HG03575 (cell line): ENCODE results near the gene IDS.

Experiments used
- ATAC-seq: cut with Tn5 transposase; IDR thresholded peaks from one replicate; pipeline ENCODE4 v1.9.1; 2021; ENCODE audit not compliant: unreplicated experiment, insufficient number of reproducible peaks, low FRiP score; ENCODE audit errors: extremely low read depth

Gene IDS

DNA sequence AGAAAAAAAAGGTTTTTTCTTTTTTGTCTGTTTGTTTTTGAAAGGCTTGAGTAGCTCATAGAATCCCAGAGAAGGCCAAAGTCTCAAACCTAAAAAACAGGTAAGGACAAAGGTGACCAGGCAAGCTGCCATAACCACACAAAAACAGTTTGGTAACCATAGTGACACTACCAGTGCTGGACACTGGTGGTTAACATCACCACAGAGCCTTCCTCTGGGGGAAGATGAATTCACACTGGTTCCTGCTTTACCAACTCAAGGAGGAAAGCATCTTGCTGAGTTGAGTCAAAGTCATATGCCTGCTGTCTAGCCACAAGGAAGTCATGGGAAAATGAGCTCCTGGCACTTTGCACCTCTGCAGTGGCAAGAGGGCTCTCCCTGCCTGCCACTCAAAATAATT is 32.5 kb downstream of the IDS start:
- ATAC-seq, result no peak

DNA sequence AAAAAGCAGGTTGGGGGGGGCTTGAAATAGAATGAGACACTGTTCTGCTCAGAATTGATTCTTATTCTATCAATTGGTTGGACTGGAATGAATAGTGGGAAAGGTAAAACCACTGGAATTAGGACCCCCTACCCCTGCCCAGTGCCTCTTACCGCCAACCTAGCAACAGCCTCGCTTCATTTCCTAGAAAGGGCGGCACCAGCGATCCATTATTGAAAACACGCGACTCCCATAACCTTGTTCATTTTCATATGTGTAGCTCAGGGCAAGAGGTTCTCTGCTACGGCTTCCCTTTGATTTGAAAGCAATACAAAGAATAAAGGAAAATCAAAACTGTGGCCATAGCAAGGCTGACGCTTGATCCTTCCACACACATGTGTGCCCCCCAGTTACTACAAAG is 33.7 kb downstream of the IDS start:
- ATAC-seq, result no peak

DNA sequence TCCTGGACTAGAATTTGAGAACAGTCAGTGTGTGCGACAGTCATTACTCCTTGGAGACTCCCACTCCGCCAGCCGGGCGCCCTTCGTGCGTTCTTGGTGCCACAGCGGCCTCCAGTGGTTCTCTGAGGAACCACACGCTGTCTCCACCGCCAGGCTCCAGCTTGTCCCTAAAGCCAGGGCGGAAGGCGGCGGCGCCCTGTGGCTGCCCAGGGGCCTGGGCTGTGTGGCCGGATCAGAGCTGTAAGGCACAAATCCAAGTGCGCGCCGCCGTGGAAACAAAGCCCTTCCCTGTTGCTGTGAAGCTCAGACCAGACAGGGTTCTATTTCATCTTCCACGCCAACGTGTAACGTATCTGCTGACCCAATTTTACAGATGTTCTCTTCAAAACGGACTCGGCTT is 34.2 kb downstream of the IDS start:
- no peak for ATAC-seq

- no peak for ATAC-seq
These were observed 35.7 kb downstream of the IDS start for GRCh38 chrX:149469406-149469805.

DNA sequence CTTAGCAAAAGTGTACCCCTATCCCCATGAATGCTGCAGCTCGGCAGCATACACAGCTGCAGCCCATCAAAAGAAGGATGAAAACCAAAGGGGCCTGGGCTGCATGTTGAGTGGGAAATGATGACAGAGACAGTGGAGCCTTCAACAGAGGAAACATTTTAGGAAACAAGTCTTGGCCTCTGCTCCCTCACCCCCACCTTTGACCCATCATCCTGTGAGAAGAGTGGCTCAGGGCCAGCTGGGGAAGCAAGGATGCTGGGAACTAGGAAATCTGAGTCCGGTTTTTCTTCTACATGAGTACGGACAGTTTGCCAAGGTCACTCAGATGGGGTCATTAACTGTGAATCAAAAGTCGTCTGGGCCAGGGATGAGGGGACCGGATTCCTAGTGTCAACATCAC is 37.2 kb downstream of the IDS start:
- ATAC-seq, result no peak

GRCh38 chrX:149467461-149467860 is 37.6 kb downstream of the IDS start:
- no peak for ATAC-seq

DNA sequence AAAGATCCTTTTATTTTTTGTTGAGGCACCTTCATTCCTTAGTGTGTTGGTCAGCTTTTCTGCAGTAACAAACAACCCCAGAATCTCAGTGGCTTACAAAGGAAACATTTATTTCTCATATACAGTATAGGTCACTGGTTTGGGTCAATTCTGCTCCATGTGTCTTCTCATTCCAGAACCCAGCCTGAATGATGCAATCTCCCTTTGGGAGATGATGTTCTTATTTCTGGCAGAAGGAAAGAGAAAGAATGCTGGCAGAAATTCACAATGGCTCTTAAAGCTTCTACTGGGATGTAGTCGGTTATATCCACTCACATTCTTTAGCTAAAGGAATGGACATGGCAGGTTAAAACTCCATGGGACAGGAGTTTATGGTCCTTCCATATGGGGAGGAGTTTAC is 42.3 kb downstream of the IDS start:
- no peak for ATAC-seq

DNA sequence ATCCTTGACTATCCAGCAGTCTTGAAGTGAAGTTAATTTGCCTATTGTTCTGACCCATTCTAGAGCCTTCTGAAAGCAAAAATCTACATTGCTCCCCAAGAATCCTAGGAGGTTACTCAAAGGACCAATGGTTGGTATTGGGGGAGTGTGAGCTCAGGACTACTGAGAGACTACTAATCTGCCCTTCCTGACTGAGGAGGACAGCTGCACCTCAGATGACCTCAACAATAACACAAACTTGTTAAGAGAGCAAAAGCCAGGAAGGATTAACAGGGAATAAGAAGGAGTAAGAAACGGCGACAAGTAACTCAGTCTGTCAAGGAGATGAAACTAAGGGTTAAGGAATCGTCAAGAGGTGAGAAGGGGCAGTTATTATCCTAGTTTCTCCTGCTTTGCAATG is 43.4 kb downstream of the IDS start:
- no peak for ATAC-seq

- ATAC-seq, result no peak
These were observed 46.5 kb downstream of the IDS start for GRCh38 chrX:149458586-149458985.

- no peak for ATAC-seq
These were observed 48.4 kb downstream of the IDS start for GRCh38 chrX:149456476-149457245.

GRCh38 chrX:149455934-149456333 is 49.2 kb downstream of the IDS start:
- ATAC-seq, result no peak

DNA sequence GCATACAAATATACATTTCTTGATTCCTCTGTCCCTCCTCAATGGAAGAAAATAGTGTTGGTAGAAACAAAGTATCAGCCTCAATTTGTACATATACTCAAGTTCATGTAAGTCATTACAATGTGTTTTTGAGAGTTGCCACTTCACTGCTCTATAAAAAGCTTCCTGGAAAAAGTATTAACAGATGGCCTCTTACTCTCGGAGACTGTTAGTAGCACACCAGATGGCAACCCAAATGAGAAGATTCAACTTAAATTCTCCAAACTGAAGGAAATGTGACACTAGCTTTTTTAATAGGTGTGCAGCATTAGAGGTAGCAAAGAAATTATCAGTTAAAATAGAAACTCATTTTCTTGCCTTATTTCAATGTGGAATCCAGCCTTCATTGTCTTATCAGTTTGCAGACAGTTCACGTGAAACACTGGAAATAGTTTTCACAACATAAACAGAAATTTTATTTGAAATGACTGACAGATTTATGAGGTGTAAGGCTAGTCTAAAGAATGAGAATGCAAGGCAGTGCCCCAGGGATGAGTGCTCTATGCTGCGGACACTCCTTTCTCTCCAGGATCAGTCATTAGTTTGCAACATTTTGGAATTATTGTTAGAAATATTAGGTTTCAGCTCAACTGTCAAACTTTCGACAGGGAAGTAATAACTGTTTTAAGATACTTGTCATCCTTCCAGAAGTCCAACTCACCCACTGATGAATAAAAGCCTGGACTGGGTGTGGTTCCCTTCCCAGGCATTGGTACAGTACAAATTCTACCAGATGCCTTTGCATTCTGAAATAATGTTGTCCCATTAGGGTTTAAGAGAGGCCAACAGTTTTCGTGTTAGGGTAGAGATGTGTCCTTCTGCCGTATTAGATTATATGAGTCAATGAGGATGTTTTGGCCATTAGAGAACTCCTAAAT is 50.9 kb downstream of the IDS start:
- no peak for ATAC-seq

- ATAC-seq, result no peak
These were observed 52.1 kb downstream of the IDS start for GRCh38 chrX:149453030-149453429.

GRCh38 chrX:149433451-149433850 is 71.7 kb downstream of the IDS start:
- ATAC-seq, result no peak

DNA sequence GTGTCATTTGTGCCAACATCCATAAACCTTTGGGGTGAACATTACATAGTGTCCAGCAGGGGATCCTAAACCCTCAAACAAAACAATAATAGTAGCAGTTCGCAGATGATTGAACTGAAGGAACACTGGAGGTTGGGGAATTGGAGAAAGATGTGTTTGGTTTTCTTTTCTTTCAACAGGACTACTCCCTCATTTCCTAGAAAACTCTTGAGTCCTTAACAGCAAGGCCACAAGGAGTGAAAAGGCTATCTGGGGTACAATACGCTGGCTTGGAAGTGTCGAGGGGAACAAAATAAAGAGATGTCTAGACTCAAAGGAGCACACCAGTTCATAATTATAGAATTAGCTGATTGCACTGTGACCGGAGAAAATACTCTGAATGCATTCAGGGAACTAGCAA is 72.1 kb downstream of the IDS start:
- ATAC-seq, result no peak
